GM12878 (cell line): Measurements from ENCODE around the gene ATG9B.

Source experiments
- MXI1 ChIP-seq: fragments of 150-350 bp; IDR thresholded peaks from 2 replicates; pipeline ENCODE4 v1.6.1; 2011; ENCODE audit warnings: low read depth, mild to moderate bottlenecking, inconsistent platforms, low read length, improper control_type of control experiment
- SREBF2 ChIP-seq: IDR thresholded peaks from 2 replicates; pipeline ENCODE4 v1.6.1; 2012; ENCODE audit warnings: mild to moderate bottlenecking, low read length

DNA sequence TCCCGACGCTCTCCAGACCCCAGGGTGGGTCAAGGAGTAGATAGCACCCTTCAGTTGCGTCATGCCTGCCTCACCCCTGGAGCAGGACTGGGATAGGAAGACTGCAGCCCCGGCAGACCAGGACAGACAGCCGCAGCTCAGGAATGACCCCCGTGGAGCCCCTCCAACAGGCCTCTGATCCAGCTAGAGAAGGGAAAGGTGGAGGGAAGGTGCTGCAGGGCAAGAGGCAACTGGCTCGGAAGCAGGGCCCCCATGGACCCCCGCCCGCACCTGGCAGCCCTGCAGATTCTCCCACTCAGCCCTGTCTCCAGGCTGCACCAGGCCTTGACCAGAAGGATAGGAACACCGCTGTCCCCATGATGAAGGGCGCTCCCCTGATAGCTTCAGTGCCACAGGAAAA is 53.9 kb downstream of the ATG9B start:
- TF ChIP-seq SREBF2 (no peak), MXI1 (no peak)
